NCI-H146 treated with DMSO at 0.1 percent for 48 hours (cell line): Measurements from ENCODE around the gene RAB11FIP5.
A peak's percentile ranks its signal among the peaks of the same experiment; 100 is the strongest.
"Not testable (repeated sequence)": the region's sequence is repeated elsewhere in the genome, so short reads cannot be mapped to it uniquely, and the experiment has no call there.

Experiments used
- DNase-seq: peaks from one replicate; lab custom pipeline; 2025; ENCODE audit not compliant: unreplicated experiment; lab: John Stamatoyannopoulos, UW

The RAB11FIP5 gene

DNA sequence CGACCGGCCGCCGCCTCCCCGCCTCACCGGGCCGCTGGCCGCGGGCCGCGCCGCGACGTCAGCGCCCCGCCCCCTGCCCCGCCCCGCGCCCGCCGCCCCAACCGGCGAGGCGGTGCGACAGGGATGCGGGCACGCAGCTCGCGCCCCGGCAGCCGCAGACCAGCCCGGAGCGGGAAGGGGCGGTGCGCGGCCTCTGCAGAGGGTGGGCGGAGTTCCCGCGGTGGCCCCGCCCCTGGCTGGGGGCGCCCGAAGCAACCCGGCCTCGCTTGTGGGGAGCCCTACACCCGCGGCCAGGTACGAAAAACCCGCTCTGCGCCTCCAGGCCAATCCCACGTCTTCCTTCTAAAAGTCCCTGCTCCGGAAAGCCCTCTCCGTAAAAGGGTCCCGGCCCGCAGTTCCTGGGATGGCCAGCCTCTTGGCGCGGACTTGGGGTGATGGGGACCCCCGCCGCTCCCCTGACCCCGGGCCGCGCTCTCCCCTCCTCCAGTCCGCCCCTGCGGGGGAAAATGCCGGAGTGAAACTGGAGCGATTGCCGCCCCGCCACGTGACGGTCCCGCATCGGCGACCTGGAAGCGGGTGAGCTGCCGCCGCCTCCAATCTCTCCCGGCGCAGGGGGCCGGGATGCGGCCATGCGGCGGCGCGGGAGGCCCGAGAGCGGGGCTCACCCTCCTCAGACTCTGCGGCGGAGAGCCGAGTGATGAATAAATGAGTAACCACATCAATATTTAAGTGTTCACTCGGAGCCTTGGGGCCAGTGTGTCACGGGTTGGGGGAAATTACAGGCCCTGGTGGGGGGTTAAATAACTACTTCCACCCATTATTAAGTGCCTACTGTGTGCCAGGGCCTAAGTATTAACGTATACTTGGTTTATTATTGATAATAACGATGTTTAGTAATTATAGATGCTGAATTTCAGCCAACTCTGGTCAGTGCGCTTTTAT is at the start of gene RAB11FIP5:
Gene RAB11FIP5 (minus strand): TSS at position 36 of the 942 bp plus-strand sequence. CDS start 171 bp downstream, outside the sequence.
- peak; percentile 53 for DNase-seq

DNA sequence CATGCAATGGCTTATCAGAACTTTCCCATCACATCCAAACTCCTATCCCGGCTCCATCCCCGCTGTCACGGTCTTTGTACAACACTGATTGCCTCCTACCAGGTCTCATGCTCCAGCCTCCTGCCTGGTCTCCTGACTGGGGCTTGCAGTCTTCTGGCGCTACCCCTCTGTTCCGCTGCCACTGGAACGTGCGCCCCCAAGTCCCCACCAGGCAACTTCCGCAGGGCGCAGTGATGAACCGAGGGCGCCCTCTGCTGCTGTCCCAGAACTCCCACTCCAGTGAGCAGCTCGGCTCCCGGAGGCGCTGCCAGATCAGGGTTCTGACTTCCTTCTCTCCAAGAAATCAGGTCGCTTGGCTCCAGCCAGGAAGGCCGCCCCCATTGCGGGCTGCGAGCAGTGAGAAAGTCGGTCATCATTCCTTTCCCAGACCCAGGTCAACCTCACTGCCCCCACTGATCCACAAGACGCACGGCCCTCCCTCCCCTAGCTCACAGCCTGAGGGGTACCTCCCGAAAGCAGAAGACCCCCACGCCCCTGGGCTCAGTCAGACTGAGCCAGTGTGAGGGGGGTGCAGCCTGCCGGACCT is 43.9 kb upstream of the RAB11FIP5 start:
- peak; percentile 27 for DNase-seq

GRCh38 chr2:73142937-73143336 is 30.2 kb upstream of the RAB11FIP5 start:
- DNase-seq: no peak

DNA sequence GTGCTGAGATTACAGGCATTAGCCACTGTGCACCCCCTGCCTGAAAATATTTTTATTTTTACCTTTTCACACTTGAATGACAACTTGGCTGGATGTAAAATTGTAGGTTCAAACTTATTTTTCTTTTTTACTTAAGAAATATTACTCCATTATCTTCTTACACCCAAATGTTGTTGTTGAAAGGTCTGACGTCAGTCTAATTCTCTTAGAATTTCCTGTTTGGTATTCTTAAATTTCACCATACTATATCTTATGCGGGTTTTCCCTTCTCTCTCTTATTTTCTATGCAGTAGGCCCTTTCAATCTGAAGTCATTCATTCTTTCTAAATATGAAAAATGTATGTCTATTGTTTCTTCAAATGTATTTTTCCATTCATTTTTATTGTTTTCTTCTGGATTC is 29.1 kb upstream of the RAB11FIP5 start:
- no peak for DNase-seq

GRCh38 chr2:73135236-73135635 is 22.5 kb upstream of the RAB11FIP5 start:
- DNase-seq: no peak

- no peak for DNase-seq
Measured at GRCh38 chr2:73134471-73134870, 21.7 kb upstream of the RAB11FIP5 start.

DNA sequence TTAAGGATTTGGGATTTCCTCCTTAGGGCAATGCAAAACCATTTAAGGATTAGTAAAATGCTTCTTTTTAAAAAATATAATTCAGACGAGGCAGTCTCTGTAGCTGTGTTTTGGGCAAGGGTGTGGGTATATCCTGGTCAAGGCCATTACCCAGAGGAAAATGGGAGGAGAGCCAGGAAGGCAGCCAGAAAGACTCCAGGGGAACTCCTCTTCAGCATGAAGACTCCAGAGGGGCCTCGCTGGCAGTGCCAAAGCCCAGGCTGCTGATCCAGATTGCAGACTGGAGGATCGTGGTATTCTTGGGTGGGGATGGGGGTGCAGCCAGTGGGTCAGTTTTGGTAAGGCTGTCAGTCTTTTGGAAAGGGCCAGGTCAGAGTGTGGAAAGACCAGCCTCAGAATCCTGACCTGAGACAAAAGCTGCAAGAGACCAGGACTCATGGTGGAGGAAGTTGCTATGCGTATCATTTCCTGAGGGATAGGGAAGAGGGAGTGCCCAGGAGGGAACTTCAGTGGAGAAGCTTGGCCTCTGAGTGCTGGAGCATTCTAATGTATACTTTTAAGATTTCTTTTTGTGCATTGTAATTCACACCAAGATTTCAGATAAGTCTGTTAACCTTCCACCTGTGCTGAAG is 20.9 kb upstream of the RAB11FIP5 start:
- DNase-seq: no peak

DNA sequence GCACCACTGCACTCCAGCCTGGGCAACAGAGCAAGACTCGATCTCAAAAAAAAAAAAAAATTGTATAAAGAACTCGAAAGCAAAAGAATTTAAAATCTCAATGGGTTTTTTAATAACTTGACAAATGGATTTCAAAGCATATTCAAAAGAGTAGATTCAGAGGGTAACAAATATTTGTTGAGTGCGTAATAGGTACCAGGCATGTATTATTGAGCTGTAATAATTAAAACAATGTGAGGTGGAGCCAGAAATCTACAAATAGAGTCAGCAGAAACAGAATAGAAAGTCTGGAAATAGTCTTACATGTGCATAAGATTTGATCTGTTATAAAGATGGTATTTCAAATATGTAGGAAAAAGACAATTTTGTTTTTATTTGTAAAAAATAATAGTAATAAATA is 19.1 kb upstream of the RAB11FIP5 start:
- DNase-seq: no peak

- DNase-seq: no peak
Measured at GRCh38 chr2:73130790-73131189, 18.0 kb upstream of the RAB11FIP5 start.

DNA sequence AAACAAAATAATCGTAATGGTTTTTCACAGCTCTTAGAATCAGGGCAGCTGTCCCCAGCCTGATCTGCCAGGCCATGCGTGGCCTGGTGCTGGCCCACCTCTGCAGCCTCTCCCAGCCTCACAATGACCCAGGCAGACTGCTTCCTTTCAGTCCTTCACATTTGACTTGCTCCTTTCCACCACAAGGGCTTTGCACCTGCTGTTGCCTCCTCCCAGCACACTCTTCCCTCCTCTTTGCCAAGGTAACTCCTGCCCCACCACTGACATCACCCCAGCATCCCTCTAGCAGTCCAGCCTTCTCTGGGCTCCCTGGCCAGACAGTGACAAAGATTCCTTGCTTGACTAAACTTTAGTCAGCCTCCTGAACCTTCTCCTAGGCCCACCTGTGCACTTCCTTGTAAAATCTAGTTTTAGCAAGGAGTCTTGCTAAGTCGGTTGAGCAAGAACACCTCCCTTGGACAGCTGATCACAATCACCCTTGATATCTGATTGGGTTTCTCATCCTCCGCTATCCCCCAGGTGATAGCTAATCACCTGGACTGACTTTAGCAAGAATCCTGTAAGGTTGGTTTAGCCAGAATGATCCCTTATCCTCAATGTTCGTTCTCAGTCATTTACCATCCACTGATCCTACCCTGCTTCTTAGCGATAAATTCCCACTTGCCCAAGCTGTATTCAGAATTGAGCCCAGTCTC is 16.2 kb upstream of the RAB11FIP5 start:
- DNase-seq: no peak

- no peak for DNase-seq
Measured at GRCh38 chr2:73122536-73122935, 9.8 kb upstream of the RAB11FIP5 start.

DNA sequence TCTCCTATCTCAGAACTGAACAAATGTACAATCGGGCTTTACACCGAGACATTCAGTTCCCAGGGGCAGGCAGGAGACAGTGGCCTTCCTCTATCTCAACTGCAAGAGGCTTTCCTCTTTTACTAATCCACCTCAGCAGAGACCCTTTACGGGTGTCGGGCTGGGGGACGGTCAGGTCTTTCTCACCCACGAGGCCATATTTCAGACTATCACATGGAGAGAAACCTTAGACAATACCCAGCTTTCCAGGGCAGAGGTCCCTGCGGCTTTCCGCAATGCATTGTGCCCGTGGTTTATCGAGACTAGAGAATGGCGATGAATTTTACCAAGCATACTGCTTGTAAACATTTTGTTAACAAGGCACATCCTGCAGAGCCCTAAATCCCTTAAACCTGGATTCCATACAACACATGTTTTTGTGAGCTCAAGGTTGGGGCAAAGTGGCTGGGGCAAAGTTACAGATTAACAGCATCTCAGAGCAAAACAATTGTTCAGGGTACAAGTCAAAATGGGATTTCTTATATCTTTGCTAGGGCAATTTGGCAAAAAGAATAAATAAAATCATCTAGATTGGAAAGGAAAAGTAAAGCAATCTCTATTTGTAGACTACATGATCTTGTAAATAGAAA is 7.0 kb upstream of the RAB11FIP5 start:
- DNase-seq: not testable (repeated sequence)

DNA sequence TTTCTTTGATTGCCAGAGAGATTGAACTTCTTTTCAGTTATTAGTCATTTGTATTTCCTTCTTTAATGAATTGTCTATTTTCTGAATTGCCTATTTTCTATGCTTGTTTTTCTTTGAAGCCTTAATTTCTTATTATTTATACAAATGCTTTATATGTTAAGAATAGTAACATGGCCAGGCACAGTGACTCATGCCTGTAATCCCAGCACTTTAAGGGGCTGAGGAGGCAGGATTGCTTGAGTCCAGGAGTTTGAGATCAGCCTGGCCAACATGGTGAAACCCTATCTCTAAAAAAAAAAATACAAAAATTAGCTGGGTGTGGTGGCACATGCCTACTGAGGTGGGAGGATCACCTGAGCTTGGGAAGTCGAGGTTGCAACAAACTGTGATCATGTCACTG is 4.7 kb upstream of the RAB11FIP5 start:
- no peak for DNase-seq

GRCh38 chr2:73116182-73116960 is 3.6 kb upstream of the RAB11FIP5 start:
- DNase-seq: no peak

- no peak for DNase-seq
Measured at GRCh38 chr2:73114273-73114867, 1.6 kb upstream of the RAB11FIP5 start.

DNA sequence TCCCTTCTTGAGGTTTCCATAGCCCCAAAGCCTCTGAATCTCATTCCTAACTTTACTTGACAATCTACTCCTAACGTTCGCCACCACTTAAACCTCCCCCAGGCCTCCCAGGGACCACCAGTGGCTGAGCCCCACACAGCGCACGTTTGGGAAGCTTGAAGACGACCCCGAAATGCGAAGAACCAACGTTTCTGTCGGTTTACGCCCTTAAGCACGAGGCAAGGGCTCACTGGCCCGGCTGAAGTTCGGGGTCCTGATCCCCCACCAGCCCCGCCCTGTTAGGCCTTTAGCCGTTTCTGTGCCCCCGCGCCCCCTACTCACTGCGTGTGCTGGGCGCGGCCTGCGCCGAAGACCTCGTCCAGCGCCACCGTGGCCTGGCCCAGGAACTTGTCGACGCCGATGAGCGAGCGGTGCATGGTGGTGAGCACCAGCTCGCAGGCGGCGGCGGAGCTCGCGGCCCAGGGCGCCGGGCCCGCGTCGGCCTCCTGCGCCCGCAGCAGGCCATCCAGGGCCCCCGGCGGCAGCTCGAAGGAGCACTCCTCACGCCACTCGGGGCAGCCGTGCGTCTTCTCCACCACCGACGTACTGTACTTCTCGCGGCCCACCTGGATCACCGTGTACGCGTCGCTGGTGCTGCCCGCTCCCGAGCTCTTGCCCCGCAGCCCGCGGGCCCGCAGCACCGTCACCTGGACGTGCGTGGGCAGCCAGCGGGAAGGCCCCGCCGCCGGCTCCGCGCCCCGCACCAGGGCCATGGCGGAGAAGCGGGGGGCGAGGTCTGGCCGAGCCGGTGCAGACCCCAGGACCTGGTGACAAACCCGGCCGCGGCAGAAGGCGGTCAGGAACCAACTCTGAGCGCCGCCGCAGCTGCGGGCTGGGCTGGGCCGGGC is 479 bp downstream of the RAB11FIP5 start:
- DNase-seq: no peak

GRCh38 chr2:73111073-73112025 is 1.4 kb downstream of the RAB11FIP5 start:
- peak; percentile 6 for DNase-seq
